H1 (cell line): ENCODE results near the gene ANKRD29. TPM values are rescaled to one million over a fixed set of nuclear protein-coding genes. Genes with fewer than 3 reads are reported as not detected.

Experiments used
- ATF3 ChIP-seq: IDR thresholded peaks from 2 replicates; pipeline ENCODE4 v1.6.1; 2011; ENCODE audit warnings: low read depth, mild to moderate bottlenecking, low read length; ENCODE audit not compliant: insufficient read depth
- CEBPB ChIP-seq: IDR thresholded peaks from 2 replicates; pipeline ENCODE4 v1.6.1; 2012; ENCODE audit warnings: low read depth, low read length
- CHD1 ChIP-seq: IDR thresholded peaks from 2 replicates; pipeline ENCODE4 v1.6.1; 2012; ENCODE audit warnings: low read depth, low read length, improper control_type of control experiment
- CHD7 ChIP-seq: fragments of 300-600 bp; sonication (generic); IDR thresholded peaks from 2 replicates; pipeline ENCODE4 v1.7.1; 2012; ENCODE audit warnings: low read length, moderate library complexity, mild to moderate bottlenecking, inconsistent platforms; ENCODE audit not compliant: insufficient replicate concordance
- RNF2 ChIP-seq: fragments of 200-900, 300-1000 bp; sonication (generic); IDR thresholded peaks from 2 replicates; pipeline ENCODE4 v1.7.1; 2016; ENCODE audit warnings: borderline replicate concordance, low read depth, mild to moderate bottlenecking, antibody characterized with exemption, low read length; ENCODE audit not compliant: poor library complexity, severe bottlenecking; ENCODE audit errors: missing control alignments
- RXRA ChIP-seq: IDR thresholded peaks from 2 replicates; pipeline ENCODE4 v1.6.1; 2011; ENCODE audit warnings: low read depth, mild to moderate bottlenecking, low read length, moderate library complexity; ENCODE audit not compliant: insufficient read depth
- SP2 ChIP-seq: IDR thresholded peaks from 2 replicates; pipeline ENCODE4 v1.6.1; 2012; ENCODE audit warnings: mild to moderate bottlenecking, low read length, inconsistent platforms
- SUZ12 ChIP-seq: fragments of 200-600 bp; sonication (generic); IDR thresholded peaks from 2 replicates; pipeline ENCODE4 v1.6.1; 2012; ENCODE audit warnings: mild to moderate bottlenecking, inconsistent platforms, low read length, moderate library complexity, mixed read lengths
- polyA plus RNA-seq, 7 experiments: library from polyadenylated mRNA; depleted of rRNA in 3 of 7; stranded (reverse) in 5 of 7; unstranded in 2 of 7; fragments of >200 nt in 5 of 7; fragments of 200-250 nt in 2 of 7; gene quantifications; 1 replicate in 5 of 7; 2 replicates in 1 of 7; 4 replicates in 1 of 7; pipeline versions ENCODE4 v1.2.1 to v1.2.3, GENCODE V29; 2011 to 2013; ENCODE audit warnings: missing spikeins in 2 of 7, mixed read lengths in 2 of 7
- total RNA-seq: library from RNA; stranded (reverse); fragmentation: NEBNext Ultra II Directional; extraction: Animal tissue kit (Norgen Biotek cat#: 25700); gene quantifications from 2 replicates; pipeline ENCODE4 v1.2.1, GENCODE V29; 2021
- TF ChIP-seq, protein P1 (sequence below): IDR thresholded peaks from 2 replicates; pipeline ENCODE4 v1.6.1; 2012; ENCODE audit warnings: inconsistent platforms

Gene ANKRD29
- total and polyA plus RNA-seq, 2 of the 8 experiments (the other 6 are each of a cell fraction or from before 2014, with no cell fraction given), result 3.0 to 7.3 TPM

GRCh38 chr18:23626451-23627279 lies 36.0 kb downstream of the ANKRD29 start (continued):
- TF ChIP-seq CHD7, result no peak
- no peak for TF ChIP-seq CEBPB
- TF ChIP-seq, protein P1, sequence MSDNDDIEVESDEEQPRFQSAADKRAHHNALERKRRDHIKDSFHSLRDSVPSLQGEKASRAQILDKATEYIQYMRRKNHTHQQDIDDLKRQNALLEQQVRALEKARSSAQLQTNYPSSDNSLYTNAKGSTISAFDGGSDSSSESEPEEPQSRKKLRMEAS, result no peak
- TF ChIP-seq SUZ12, result no peak
- no peak for TF ChIP-seq RNF2
- no peak for TF ChIP-seq SP2
- no peak for TF ChIP-seq ATF3
- no peak for TF ChIP-seq CHD1
- TF ChIP-seq RXRA, result no peak
